Left ventricle myocardium superior (tissue), 1 donor: ENCODE data around the gene OSTN. TPM values are rescaled to one million over a fixed set of nuclear protein-coding genes. Genes with fewer than 3 reads are reported as not detected.

Experiments used
- ATAC-seq: fragments of 200-7000 bp; cut with Tn5 transposase; one replicate; pipeline ENCODE4 v1.9.1; 2020; ENCODE audit warnings: mild to moderate bottlenecking, moderate library complexity
- DNase-seq: peaks from one replicate; pipeline ENCODE4 v3.0.0-alpha.2; 2020
- intact Hi-C: fragments of 100-400 bp; cut with micrococcal nuclease; formaldehyde crosslinking; loops from one replicate; pipeline ENCODE4 v1.11.0; 2022
- total RNA-seq: library from RNA; stranded (reverse); fragmentation: NEBNext Ultra II Directional; extraction: Animal tissue kit (Norgen Biotek cat#: 25700); gene quantifications from one replicate; pipeline ENCODE4 v1.2.1, GENCODE V29; 2021
- donor health status: DM: no; HTN: yes; CAD: no; lungs with severe emphysema.

OSTN gene
- total RNA-seq, 1 donor from 2014 or later, result not detected

- intact Hi-C loops, result no loop called here
- ATAC-seq (no peak), DNase-seq (no peak)
Observed at GRCh38 chr3:191298846-191299245, 99.8 kb downstream of the OSTN start.

GRCh38 chr3:191300422-191300821 lies 101.4 kb downstream of the OSTN start:
- no peak for ATAC-seq
- intact Hi-C loops, result no loop called here
- DNase-seq, result no peak

- no peak for DNase-seq
- intact Hi-C loops, result no loop called here
- ATAC-seq, result no peak
Observed at GRCh38 chr3:191301017-191301416, 102.0 kb downstream of the OSTN start.

GRCh38 chr3:191301782-191302411 lies 102.9 kb downstream of the OSTN start:
- ATAC-seq, result no peak
- intact Hi-C loops, result no loop called here
- no peak for DNase-seq

- no peak for ATAC-seq
- no peak for DNase-seq
- intact Hi-C loops, result no loop called here
Observed at GRCh38 chr3:191302451-191302850, 103.4 kb downstream of the OSTN start.

GRCh38 chr3:191303596-191303995 lies 104.6 kb downstream of the OSTN start:
- DNase-seq (no peak), ATAC-seq (no peak)
- intact Hi-C loops, result no loop called here

GRCh38 chr3:191306428-191306827 lies 107.4 kb downstream of the OSTN start:
- intact Hi-C loops, result no loop called here
- DNase-seq, result no peak
- no peak for ATAC-seq

GRCh38 chr3:191307341-191307740 lies 108.3 kb downstream of the OSTN start:
- intact Hi-C loops, result no loop called here
- DNase-seq (no peak), ATAC-seq (no peak)

- DNase-seq, result no peak
- no peak for ATAC-seq
- intact Hi-C loops, result no loop called here
Observed at GRCh38 chr3:191313296-191313695, 114.3 kb downstream of the OSTN start.

GRCh38 chr3:191314109-191314728 lies 115.2 kb downstream of the OSTN start:
- intact Hi-C loops, result no loop called here
- no peak for ATAC-seq
- no peak for DNase-seq

Other genes with a start within 250 kb of the OSTN start
- 55.2 TPM for gene CCDC50, start 130.2 kb downstream of the OSTN start, total RNA-seq
- gene UTS2B, start 131.3 kb downstream of the OSTN start, total RNA-seq, result 0.42 TPM